DOHH2 (cell line): ENCODE data around the gene NFKB2.

Experiments used
- CTCF ChIP-seq: fragments of 200-600 bp; sonication (generic); IDR thresholded peaks from one replicate; pipeline ENCODE4 v1.5.1; 2014; ENCODE audit warnings: antibody characterized with exemption, mild to moderate bottlenecking, low read depth, low read length; ENCODE audit not compliant: poor library complexity, severe bottlenecking
- EZH2phosphoT487 ChIP-seq: fragments of 200-600 bp; sonication (generic); IDR thresholded peaks from 2 replicates; pipeline ENCODE4 v1.6.1; 2017; ENCODE audit warnings: borderline replicate concordance, mild to moderate bottlenecking, antibody characterized with exemption, low read length, moderate library complexity, mixed read lengths

DNA sequence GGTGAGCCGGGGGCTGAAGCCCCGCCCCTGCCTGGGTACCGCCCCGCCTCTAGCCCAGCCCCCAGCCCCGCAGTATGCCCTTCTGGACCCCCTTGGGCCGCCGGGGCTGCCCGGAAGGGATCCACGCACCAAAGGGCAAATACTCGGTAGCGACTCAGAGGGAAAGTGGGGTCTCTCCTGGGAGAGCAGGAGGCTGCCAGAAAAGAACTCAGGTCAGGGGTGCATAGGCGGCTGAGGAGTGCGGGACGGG is 25.9 kb downstream of the NFKB2 start:
- TF ChIP-seq CTCF (no peak), EZH2phosphoT487 (no peak)
